Endodermal cell (in vitro differentiated cells): ENCODE data around the gene EDC4. TPM values are rescaled to one million over a fixed set of nuclear protein-coding genes. Genes with fewer than 3 reads are reported as not detected.
A peak's percentile ranks its signal among the peaks of the same experiment; 100 is the strongest.

Source experiments
- DNase-seq: peaks from one replicate; pipeline ENCODE4 v3.0.0-alpha.2; 2017
- H3K27ac ChIP-seq: 2 replicates; pipeline ENCODE4 v1.5.1; 2013; ENCODE audit warnings: mild to moderate bottlenecking, low read depth, low read length, moderate library complexity
- H3K27me3 ChIP-seq: 2 replicates; pipeline ENCODE4 v1.6.1; 2013; ENCODE audit warnings: mild to moderate bottlenecking, low read length, moderate library complexity; ENCODE audit not compliant: insufficient read depth, control insufficient read depth, poor library complexity, severe bottlenecking
- H3K36me3 ChIP-seq: 2 replicates; pipeline ENCODE4 v1.7.0; 2013; ENCODE audit warnings: mild to moderate bottlenecking, low read length, moderate library complexity; ENCODE audit not compliant: control insufficient read depth, insufficient read depth
- H3K4me1 ChIP-seq: one replicate; pipeline ENCODE4 v1.7.0; 2013; ENCODE audit warnings: low read length; ENCODE audit not compliant: control insufficient read depth, insufficient read depth
- H3K4me3 ChIP-seq: 2 replicates; pipeline ENCODE4 v1.5.1; 2013; ENCODE audit warnings: mild to moderate bottlenecking, low read length, moderate library complexity
- H3K9ac ChIP-seq: 2 replicates; pipeline ENCODE4 v1.6.1; 2013; ENCODE audit warnings: mild to moderate bottlenecking, low read length, moderate library complexity; ENCODE audit not compliant: poor library complexity, severe bottlenecking; ENCODE audit errors: extremely low read depth
- H3K9me3 ChIP-seq: 2 replicates; pipeline ENCODE4 v1.6.1; 2013; ENCODE audit warnings: mild to moderate bottlenecking, low read length, moderate library complexity; ENCODE audit not compliant: control insufficient read depth
- H3K27ac Mint-ChIP-seq: 2 replicates; pipeline ENCODE4 v1.8.0; 2020; ENCODE audit warnings: mixed read lengths
- H3K27me3 Mint-ChIP-seq: 2 replicates; pipeline ENCODE4 v1.8.0; 2021; ENCODE audit warnings: mild to moderate bottlenecking, mixed read lengths; ENCODE audit not compliant: insufficient read depth
- H3K36me3 Mint-ChIP-seq: 2 replicates; pipeline ENCODE4 v1.8.0; 2020; ENCODE audit warnings: low read depth, mixed read lengths
- H3K4me1 Mint-ChIP-seq: 2 replicates; pipeline ENCODE4 v1.8.0; 2020; ENCODE audit warnings: mixed read lengths
- H3K4me3 Mint-ChIP-seq: 2 replicates; pipeline ENCODE4 v1.8.0; 2020; ENCODE audit warnings: mild to moderate bottlenecking, moderate library complexity, mixed read lengths
- H3K9me3 Mint-ChIP-seq: 2 replicates; pipeline ENCODE4 v1.8.0; 2020; ENCODE audit warnings: mild to moderate bottlenecking, mixed read lengths
- CTCF ChIP-seq: fragments of 200-600 bp; sonication (generic); conservative IDR thresholded peaks from 2 replicates; pipeline ENCODE4 v1.5.0; 2021; ENCODE audit warnings: antibody characterized with exemption, mild to moderate bottlenecking
- WGBS, 2 experiments: methylation state at CpG; one replicate each; pipeline versions ENCODE4 v1.1.5 to v1.1.7; 2013; ENCODE audit warnings: missing lambda C conversion rate in 2 of 2, mixed read lengths in 1 of 2; ENCODE audit not compliant: insufficient coverage in 1 of 2, insufficient read length in 1 of 2; 5-methylcytosine and 5-hydroxymethylcytosine counted together
- total RNA-seq, 2 donors: library from RNA; stranded (reverse); fragmentation: NEBNext Ultra II Directional in 1 of 2; extraction: Animal tissue kit (Norgen Biotek cat#: 25700) in 1 of 2; gene quantifications; 2 replicates in 1 of 2; 3 replicates in 1 of 2; pipeline ENCODE4 v1.2.1, GENCODE V29; 2021

EDC4 gene
- total RNA-seq, 2 donors from 2014 or later: 69.2 to 74.3 TPM

GRCh38 chr16:67893743-67894399, 21.0 kb downstream of the EDC4 start:
- Mint-ChIP-seq H3K4me3 (peak overlapping the region; percentile 96), H3K4me1 (peaks cover 16% of the 10 kb centered on the region), H3K9me3 (no peaks in the 10 kb centered on the region), H3K36me3 (no peaks in the 10 kb centered on the region), H3K27ac (peak overlapping the region; percentile 99), H3K27me3 (no peaks in the 10 kb centered on the region)
- peak overlapping the region; percentile 99 for H3K9ac ChIP-seq
- peak overlapping the region; percentile 91 for H3K4me3 ChIP-seq
- no peak for DNase-seq
- H3K27me3 ChIP-seq: no peaks in the 10 kb centered on the region
- no peak for TF ChIP-seq CTCF
- H3K9me3 ChIP-seq: no peaks in the 10 kb centered on the region
- peak overlapping the region; percentile 85 for H3K27ac ChIP-seq
- H3K4me1 ChIP-seq: no peaks in the 10 kb centered on the region
- 39 to 41% methylated on average over 14 of the region's 14 CpGs for WGBS, 2 experiments
- H3K36me3 ChIP-seq: no peaks in the 10 kb centered on the region

GRCh38 chr16:67897231-67897630, 24.4 kb downstream of the EDC4 start:
- H3K9me3 Mint-ChIP-seq: no peaks in the 10 kb centered on the region
- H3K4me3 Mint-ChIP-seq: no peak overlapping the region

GRCh38 chr16:67901734-67902133, 28.9 kb downstream of the EDC4 start:
- H3K9me3 Mint-ChIP-seq: no peaks in the 10 kb centered on the region
- no peak for DNase-seq
- H3K27ac Mint-ChIP-seq: no peak overlapping the region
- no peaks in the 10 kb centered on the region for H3K4me1 ChIP-seq
- H3K27me3 Mint-ChIP-seq: no peaks in the 10 kb centered on the region
- H3K36me3 ChIP-seq: peaks cover 7% of the 10 kb centered on the region
- no peaks in the 10 kb centered on the region for H3K9me3 ChIP-seq
- H3K27ac ChIP-seq: no peak overlapping the region
- H3K9ac ChIP-seq: no peak overlapping the region
- 93 to 96% methylated on average over 3 to 5 of the region's 5 CpGs for WGBS, 2 experiments
- no peak for TF ChIP-seq CTCF
- no peak overlapping the region for H3K4me3 Mint-ChIP-seq
- H3K27me3 ChIP-seq: no peaks in the 10 kb centered on the region
- peaks cover 15% of the 10 kb centered on the region for H3K36me3 Mint-ChIP-seq
- no peak overlapping the region for H3K4me3 ChIP-seq
- no peaks in the 10 kb centered on the region for H3K4me1 Mint-ChIP-seq

More at GRCh38 chr16:67897231-67897630, 24.4 kb downstream of the EDC4 start:
- Mint-ChIP-seq H3K36me3 (no peaks in the 10 kb centered on the region), H3K27ac (no peak overlapping the region), H3K27me3 (no peaks in the 10 kb centered on the region), H3K4me1 (peaks cover 16% of the 10 kb centered on the region)
- H3K27me3 ChIP-seq: no peaks in the 10 kb centered on the region
- no peak overlapping the region for H3K27ac ChIP-seq
- no peaks in the 10 kb centered on the region for H3K4me1 ChIP-seq
- H3K9ac ChIP-seq: no peak overlapping the region
- no peaks in the 10 kb centered on the region for H3K9me3 ChIP-seq
- H3K36me3 ChIP-seq: no peaks in the 10 kb centered on the region
- TF ChIP-seq CTCF: no peak
- DNase-seq: no peak
- WGBS, 2 experiments: 97 to 100% methylated on average over 3 of the region's 3 CpGs
- H3K4me3 ChIP-seq: no peak overlapping the region
